Measurements from ENCODE around the gene NAALADL2. TPM values are rescaled to one million over a fixed set of nuclear protein-coding genes. Genes with fewer than 3 reads are reported as not detected.

Gene NAALADL2
- polyA plus RNA-seq, 3 donors: not detected

DNA sequence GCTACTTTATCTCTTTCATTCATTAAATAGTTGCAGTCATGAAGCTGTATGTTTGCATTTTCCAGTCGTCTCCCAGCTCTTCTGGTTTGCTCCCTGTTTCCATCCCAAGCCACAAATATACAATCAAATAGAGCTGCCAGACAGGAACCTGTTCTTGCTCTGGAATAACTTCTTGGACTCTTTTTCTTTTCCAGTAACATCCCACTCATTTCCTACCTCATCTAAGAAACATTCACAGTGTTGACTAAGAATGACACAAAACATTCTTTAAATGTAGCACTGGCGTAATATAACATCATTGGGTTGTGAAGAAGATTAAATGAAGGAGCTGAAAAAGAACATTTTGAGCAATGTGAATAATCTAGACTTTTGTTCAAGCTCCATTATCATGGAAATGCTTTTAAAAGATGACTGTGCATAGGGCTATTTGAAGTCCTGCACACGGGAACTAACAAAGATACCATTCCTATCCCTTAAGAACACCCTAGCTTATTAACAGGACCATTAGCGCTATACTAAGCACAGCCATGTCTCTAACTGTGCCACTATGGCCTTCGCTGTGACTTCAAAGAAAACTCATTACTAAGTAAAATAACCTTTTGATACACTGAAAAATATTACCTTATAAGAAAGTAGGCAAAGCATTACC, 574.0 kb downstream of the NAALADL2 start:
- Histone ChIP-seq H3K4me2 (replicated peaks; ENCODE audit: extremely low read depth, low read length, poor library complexity, severe bottlenecking) (no peak overlapping the region), H3K4me1 (ENCODE audit: control insufficient read depth in 1 of 2, insufficient read depth in 2 of 2, low read length in 2 of 2) (no peaks in the 10 kb centered on the region), H3K79me2 (ENCODE audit: insufficient read depth, low read length) (no peaks in the 10 kb centered on the region), H3K9me3 (replicated peaks in 1 of 2; ENCODE audit: control insufficient read depth in 1 of 2, insufficient read depth in 1 of 2, low read length in 2 of 2) (no peaks in the 10 kb centered on the region), H2AFZ (ENCODE audit: insufficient read depth, low read depth, low read length, poor library complexity, severe bottlenecking) (no peak overlapping the region), H3K36me3 (replicated peaks in 1 of 2; ENCODE audit: control insufficient read depth in 1 of 2, insufficient read depth in 2 of 2, low read length in 2 of 2) (no peaks in the 10 kb centered on the region), H3K27me3 (ENCODE audit: control insufficient read depth in 2 of 2, insufficient read depth in 2 of 2, low read length in 2 of 2) (no peaks in the 10 kb centered on the region), H3K9ac (ENCODE audit: insufficient read depth, low read length, poor library complexity, severe bottlenecking) (no peak overlapping the region), H3K27ac (ENCODE audit: low read depth in 1 of 2, low read length in 2 of 2) (no peak overlapping the region), H3K4me3 (replicated peaks in 1 of 3; ENCODE audit: low read depth in 2 of 3, low read length in 3 of 3) (no peak overlapping the region), H4K20me1 (ENCODE audit: insufficient read depth, low read length) (no peaks in the 10 kb centered on the region)
- Mint-ChIP-seq H3K27ac (no peak overlapping the region), H3K4me1 (no peaks in the 10 kb centered on the region), H3K27me3 (ENCODE audit: low read depth in 3 of 3) (no peaks in the 10 kb centered on the region), H3K9me3 (peaks cover 0 to 7% (median 1%) of the 10 kb centered on the region in 7 donors), H3K36me3 (no peaks in the 10 kb centered on the region), H3K4me3 (no peak overlapping the region)
- intact Hi-C loops (cut with micrococcal nuclease): no loop called here
- TF ChIP-seq, protein P1, sequence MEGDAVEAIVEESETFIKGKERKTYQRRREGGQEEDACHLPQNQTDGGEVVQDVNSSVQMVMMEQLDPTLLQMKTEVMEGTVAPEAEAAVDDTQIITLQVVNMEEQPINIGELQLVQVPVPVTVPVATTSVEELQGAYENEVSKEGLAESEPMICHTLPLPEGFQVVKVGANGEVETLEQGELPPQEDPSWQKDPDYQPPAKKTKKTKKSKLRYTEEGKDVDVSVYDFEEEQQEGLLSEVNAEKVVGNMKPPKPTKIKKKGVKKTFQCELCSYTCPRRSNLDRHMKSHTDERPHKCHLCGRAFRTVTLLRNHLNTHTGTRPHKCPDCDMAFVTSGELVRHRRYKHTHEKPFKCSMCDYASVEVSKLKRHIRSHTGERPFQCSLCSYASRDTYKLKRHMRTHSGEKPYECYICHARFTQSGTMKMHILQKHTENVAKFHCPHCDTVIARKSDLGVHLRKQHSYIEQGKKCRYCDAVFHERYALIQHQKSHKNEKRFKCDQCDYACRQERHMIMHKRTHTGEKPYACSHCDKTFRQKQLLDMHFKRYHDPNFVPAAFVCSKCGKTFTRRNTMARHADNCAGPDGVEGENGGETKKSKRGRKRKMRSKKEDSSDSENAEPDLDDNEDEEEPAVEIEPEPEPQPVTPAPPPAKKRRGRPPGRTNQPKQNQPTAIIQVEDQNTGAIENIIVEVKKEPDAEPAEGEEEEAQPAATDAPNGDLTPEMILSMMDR (IDR thresholded peaks at IDR 0.05): no peak
- no peak for DNase-seq
- WGBS (ENCODE audit: insufficient coverage): 88% methylated on average over 1 of the region's 5 CpGs

DNA sequence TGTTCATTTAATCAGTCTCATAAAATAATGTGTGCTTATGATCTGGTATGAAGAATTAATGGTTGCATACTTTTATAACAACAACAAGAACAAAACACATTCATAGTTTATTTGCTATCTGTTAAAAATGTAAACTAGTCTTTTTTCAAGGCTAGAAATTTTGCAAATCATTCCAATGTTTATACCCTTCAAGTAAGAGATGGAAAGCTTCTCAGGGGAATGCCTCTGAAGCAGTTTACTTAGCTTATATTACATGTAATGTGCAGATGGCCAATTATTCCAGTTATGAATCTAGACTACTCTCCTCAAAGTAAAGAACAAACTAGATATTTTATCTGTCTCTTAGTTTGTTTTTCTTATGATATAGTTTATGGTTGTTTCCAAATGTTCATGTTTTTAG, 575.4 kb downstream of the NAALADL2 start:
- TF ChIP-seq, protein P1 (IDR thresholded peaks at IDR 0.05): no peak
- Mint-ChIP-seq H3K4me1 (no peaks in the 10 kb centered on the region), H3K36me3 (no peaks in the 10 kb centered on the region), H3K27me3 (ENCODE audit: low read depth in 3 of 3) (no peaks in the 10 kb centered on the region), H3K27ac (no peak overlapping the region), H3K4me3 (no peak overlapping the region), H3K9me3 (peaks cover under 1 to 6% (median 3%) of the 10 kb centered on the region in 7 donors)
- H3K27me3 ChIP-seq (ENCODE audit: control insufficient read depth in 2 of 2, insufficient read depth in 2 of 2, low read length in 2 of 2): no peaks in the 10 kb centered on the region
- no peak overlapping the region for H2AFZ ChIP-seq (ENCODE audit: insufficient read depth, low read depth, low read length, poor library complexity, severe bottlenecking)
- no peaks in the 10 kb centered on the region for H4K20me1 ChIP-seq (ENCODE audit: insufficient read depth, low read length)
- no peak overlapping the region for H3K9ac ChIP-seq (ENCODE audit: insufficient read depth, low read length, poor library complexity, severe bottlenecking)
- H3K4me2 ChIP-seq (replicated peaks; ENCODE audit: extremely low read depth, low read length, poor library complexity, severe bottlenecking): no peak overlapping the region
- H3K27ac ChIP-seq (ENCODE audit: low read depth in 1 of 2, low read length in 2 of 2): no peak overlapping the region
- no peaks in the 10 kb centered on the region for H3K79me2 ChIP-seq (ENCODE audit: insufficient read depth, low read length)
- H3K4me3 ChIP-seq (replicated peaks in 1 of 3; ENCODE audit: low read depth in 2 of 3, low read length in 3 of 3): no peak overlapping the region
- H3K36me3 ChIP-seq (replicated peaks in 1 of 2; ENCODE audit: control insufficient read depth in 1 of 2, insufficient read depth in 2 of 2, low read length in 2 of 2): no peaks in the 10 kb centered on the region
- no peak for DNase-seq
- intact Hi-C loops (cut with micrococcal nuclease): no loop called here
- no peaks in the 10 kb centered on the region for H3K9me3 ChIP-seq (replicated peaks in 1 of 2; ENCODE audit: control insufficient read depth in 1 of 2, insufficient read depth in 1 of 2, low read length in 2 of 2)
- no peaks in the 10 kb centered on the region for H3K4me1 ChIP-seq (ENCODE audit: control insufficient read depth in 1 of 2, insufficient read depth in 2 of 2, low read length in 2 of 2)

Data from CD14-positive monocyte (primary cell).